Activated CD8-positive, alpha-beta T cell treated with anti-CD3 and anti-CD28 coated beads, Interleukin-2, amount 10 ng/mL, durations not matched to agents 7 days and 5 days (primary cell): ENCODE data around the gene EPC1. TPM values are rescaled to one million over a fixed set of nuclear protein-coding genes. Genes with fewer than 3 reads are reported as not detected.
"Not testable (repeated sequence)": the region's sequence is repeated elsewhere in the genome, so short reads cannot be mapped to it uniquely, and the experiment has no call there.

Source experiments
- ATAC-seq: fragments of 150-1000 bp; cut with Tn5 transposase; one replicate; pipeline ENCODE4 v1.10.0; 2021; ENCODE audit warnings: moderate library complexity
- CTCF ChIA-PET: fragments of 350-600 bp; sonication (Branson Sonifier 250); formaldehyde crosslinking; loops from one replicate; lab custom pipeline; 2021; ENCODE audit warnings: antibody characterized with exemption; lab: Charles Lee
- POLR2A ChIA-PET: fragments of 350-600 bp; sonication (Branson Sonifier 250); formaldehyde crosslinking; loops from one replicate; lab custom pipeline; 2021; ENCODE audit warnings: antibody characterized with exemption; lab: Charles Lee
- DNase-seq: peaks from one replicate; pipeline ENCODE4 v3.0.0-alpha.2; 2020
- H3K27ac Mint-ChIP-seq: one replicate; pipeline ENCODE4 v1.8.0; 2021; ENCODE audit warnings: mild to moderate bottlenecking, mixed read lengths
- H3K27me3 Mint-ChIP-seq: one replicate; pipeline ENCODE4 v1.8.0; 2021; ENCODE audit warnings: low read depth, mixed read lengths
- H3K36me3 Mint-ChIP-seq: one replicate; pipeline ENCODE4 v1.8.0; 2021; ENCODE audit warnings: low read depth, mixed read lengths
- H3K4me1 Mint-ChIP-seq: one replicate; pipeline ENCODE4 v1.8.0; 2021; ENCODE audit warnings: low read depth, mixed read lengths
- H3K4me3 Mint-ChIP-seq: one replicate; pipeline ENCODE4 v1.8.0; 2021; ENCODE audit warnings: mild to moderate bottlenecking, mixed read lengths
- H3K9me3 Mint-ChIP-seq: one replicate; pipeline ENCODE4 v1.8.0; 2022; ENCODE audit warnings: mixed read lengths; ENCODE audit not compliant: insufficient read depth
- total RNA-seq, 2 experiments: library from RNA; stranded (reverse); gene quantifications; one replicate each; pipeline ENCODE4 v1.2.3, GENCODE V29; 2021

The EPC1 gene
- total RNA-seq, 2 experiments from 2014 or later = 40.9 to 43.5 TPM

DNA sequence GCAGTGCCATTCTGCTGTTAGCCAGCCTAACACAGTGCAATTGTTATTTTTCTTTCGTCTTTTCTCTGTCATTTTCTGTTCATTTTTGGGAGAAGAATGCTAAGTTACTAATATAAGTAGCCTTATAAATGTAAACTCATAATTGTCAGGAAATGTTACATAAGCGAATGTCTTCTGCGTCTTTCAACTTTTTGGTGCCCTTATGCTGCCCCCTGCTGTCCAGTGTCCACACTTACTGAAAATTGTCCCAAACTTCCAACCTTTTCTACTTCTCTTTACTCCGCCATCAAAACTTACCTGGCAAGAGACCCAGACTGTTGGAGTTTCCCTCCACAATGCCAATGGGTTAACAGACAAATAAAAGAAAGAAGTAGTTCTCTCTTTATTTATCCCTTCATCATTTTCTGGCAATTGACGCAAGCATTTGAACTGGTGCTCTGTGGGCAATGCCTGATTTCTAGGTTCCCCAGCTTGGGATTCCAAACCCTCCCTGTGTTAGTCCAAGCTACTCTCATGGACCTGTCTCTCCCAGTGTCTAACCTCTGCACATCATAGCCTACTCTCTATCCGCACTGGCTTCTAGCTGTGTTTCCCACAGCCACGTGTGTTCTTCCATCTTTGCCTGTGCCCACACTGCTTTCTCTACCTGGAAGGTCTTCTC lies 21.0 kb upstream of the EPC1 start:
- DNase-seq (peak; percentile 81), ATAC-seq (peak; percentile 50)
- Mint-ChIP-seq H3K4me3 (peak overlapping the region; percentile 31), H3K27me3 (no peaks in the 10 kb centered on the region), H3K27ac (peak overlapping the region; percentile 39), H3K4me1 (peaks cover 39% of the 10 kb centered on the region), H3K9me3 (no peaks in the 10 kb centered on the region), H3K36me3 (peaks cover 8% of the 10 kb centered on the region)
- POLR2A ChIA-PET = no interaction called here
- CTCF ChIA-PET = interaction anchor here (0.6 to 5.9 kb wide), 15 partner anchors 8 to 178 kb away, joined by 3 to 47 read pairs (median 4); no protein-coding TSS in a partner anchor

DNA sequence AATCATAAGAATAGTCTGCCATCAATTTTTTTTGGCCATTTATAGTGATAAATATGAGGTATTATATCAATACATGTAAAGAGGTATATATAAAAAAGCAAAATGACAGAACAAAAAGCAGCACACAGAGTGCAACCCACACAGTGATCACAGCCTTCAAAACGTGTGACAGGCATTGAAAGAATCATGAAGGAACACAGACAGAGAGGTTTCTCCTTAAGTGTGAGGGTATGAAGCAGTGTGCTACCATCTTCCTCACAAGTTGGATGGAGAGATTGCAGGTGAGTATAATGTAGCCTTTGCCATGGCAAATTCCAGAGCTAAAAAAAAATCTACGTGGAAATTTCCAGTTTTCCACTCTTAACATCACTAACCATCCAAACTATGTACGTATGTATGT lies 19.6 kb upstream of the EPC1 start:
- peak overlapping the region; percentile 5 for H3K27ac Mint-ChIP-seq
- ATAC-seq (no peak), DNase-seq (no peak)
- H3K36me3 Mint-ChIP-seq = peaks cover 4% of the 10 kb centered on the region
- H3K9me3 Mint-ChIP-seq = no peaks in the 10 kb centered on the region
- no peaks in the 10 kb centered on the region for H3K27me3 Mint-ChIP-seq
- peaks cover 46% of the 10 kb centered on the region for H3K4me1 Mint-ChIP-seq
- ChIA-PET CTCF (interaction anchor here (0.9 to 5.9 kb wide), 11 partner anchors 8 to 176 kb away, joined by 3 to 47 read pairs (median 6); no protein-coding TSS in a partner anchor), POLR2A (no interaction called here)
- peak overlapping the region; percentile 34 for H3K4me3 Mint-ChIP-seq

DNA sequence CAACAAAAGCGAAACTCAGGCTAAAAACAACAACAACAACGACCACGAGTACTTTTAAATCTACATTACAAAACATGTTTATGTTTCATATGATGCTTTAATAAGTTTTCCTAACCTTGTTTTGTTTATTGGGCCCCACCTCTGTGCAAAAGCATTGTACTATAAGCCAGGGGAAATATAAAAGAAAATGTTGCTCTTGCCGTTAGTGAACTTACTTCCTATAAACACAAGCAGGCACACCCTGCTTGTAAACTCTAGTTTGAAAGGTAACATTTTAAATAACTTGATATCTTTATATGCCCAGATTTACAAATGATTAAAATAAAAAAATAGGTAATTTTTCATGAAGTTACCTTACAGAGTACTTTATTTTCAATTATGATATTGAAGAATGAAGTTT lies 19.2 kb upstream of the EPC1 start:
- DNase-seq (no peak), ATAC-seq (no peak)
- Mint-ChIP-seq H3K27me3 (no peaks in the 10 kb centered on the region), H3K36me3 (peaks cover 3% of the 10 kb centered on the region), H3K4me3 (peak overlapping the region; percentile 34), H3K27ac (peak overlapping the region; percentile 43), H3K4me1 (peaks cover 49% of the 10 kb centered on the region), H3K9me3 (peaks cover under 1% of the 10 kb centered on the region)
- ChIA-PET POLR2A (no interaction called here), CTCF (interaction anchor here (1.0 to 5.9 kb wide), 4 partner anchors 9 to 176 kb away, joined by 3 to 47 read pairs (median 8); no protein-coding TSS in a partner anchor)

DNA sequence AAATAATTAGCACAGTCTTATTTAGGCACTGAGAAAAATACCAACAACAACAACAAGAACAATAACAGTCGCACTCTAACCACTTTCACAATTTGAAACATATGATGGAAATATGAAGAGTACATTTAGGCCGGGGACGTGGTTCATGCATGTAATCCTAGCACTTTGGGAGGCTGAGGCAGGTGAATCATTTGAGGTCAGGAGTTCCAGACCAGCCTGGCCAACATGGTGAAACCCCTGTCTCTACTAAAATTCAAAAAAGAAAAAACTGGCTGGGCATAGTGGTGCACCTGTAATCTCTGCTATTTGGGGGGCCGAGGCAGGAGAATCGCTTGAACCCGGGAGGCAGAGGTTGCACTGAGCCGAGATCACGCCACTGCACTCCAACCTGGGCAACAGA lies 18.4 kb upstream of the EPC1 start:
- ATAC-seq, H3K9me3 Mint-ChIP-seq, H3K36me3 Mint-ChIP-seq, CTCF ChIA-PET, H3K27ac Mint-ChIP-seq, H3K4me3 Mint-ChIP-seq, POLR2A ChIA-PET, H3K27me3 Mint-ChIP-seq, DNase-seq: not testable (repeated sequence)
- peaks cover 54% of the 10 kb centered on the region for H3K4me1 Mint-ChIP-seq

DNA sequence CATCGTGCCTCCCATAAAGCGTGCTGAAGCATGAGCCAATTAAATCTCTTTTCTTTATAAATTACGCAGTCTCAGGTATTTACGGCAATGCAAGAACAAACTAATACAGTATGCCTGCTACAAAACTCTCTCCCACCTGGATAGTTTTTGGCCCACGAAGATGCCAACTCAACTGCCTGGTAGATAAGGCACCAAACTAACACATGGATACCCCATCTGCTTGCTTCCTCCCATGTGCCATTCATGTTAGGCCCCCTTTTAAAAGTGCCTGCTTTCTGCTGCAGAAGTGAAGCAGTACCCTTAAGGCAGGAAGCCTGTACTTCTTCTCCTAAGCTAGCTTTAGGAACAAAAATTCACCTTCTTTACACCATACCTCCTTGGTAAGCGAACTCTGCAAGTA lies 15.6 kb upstream of the EPC1 start:
- Mint-ChIP-seq H3K36me3 (peaks cover 13% of the 10 kb centered on the region), H3K4me3 (no peak overlapping the region), H3K27me3 (no peaks in the 10 kb centered on the region), H3K4me1 (peaks cover 59% of the 10 kb centered on the region), H3K27ac (no peak overlapping the region), H3K9me3 (peaks cover 9% of the 10 kb centered on the region)
- ATAC-seq (no peak), DNase-seq (no peak)
- POLR2A ChIA-PET = no interaction called here
- CTCF ChIA-PET = interaction anchor here (0.9 to 1.9 kb wide), 5 partner anchors 9 to 83 kb away, joined by 3 to 6 read pairs (median 4); partner anchors contain the start of gene CCDC7

DNA sequence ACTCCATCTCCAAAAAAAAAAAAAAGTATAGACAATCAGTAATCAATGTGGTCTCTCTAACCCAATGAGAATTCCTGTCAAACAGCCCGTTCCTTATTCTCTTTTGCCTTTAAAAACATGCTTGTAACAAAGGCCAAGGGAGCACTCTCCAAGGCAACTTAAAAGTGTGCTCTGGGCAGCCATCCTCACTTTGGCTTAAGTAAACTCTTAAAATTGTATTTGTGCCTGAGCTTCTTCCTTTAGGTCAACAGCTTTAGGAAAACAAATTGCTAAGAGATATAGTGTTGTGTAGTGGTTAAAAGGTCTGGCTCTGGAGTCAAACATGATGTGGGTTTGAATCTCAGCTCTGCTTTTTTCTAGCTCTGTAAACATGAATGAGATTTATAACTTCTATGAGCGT lies 13.9 kb upstream of the EPC1 start:
- no peaks in the 10 kb centered on the region for H3K27me3 Mint-ChIP-seq
- H3K4me3 Mint-ChIP-seq = no peak overlapping the region
- DNase-seq = no peak
- ATAC-seq = no peak
- H3K4me1 Mint-ChIP-seq = peaks cover 67% of the 10 kb centered on the region
- CTCF ChIA-PET = interaction anchor here (0.8 to 3.2 kb wide), 9 partner anchors 8 to 109 kb away, joined by 3 to 11 read pairs (median 4); partner anchors contain the start of gene EPC1
- no peak overlapping the region for H3K27ac Mint-ChIP-seq
- POLR2A ChIA-PET = interaction anchor here (1.2 to 1.7 kb wide), 3 partner anchors 12 to 15 kb away, joined by 3 to 5 read pairs (median 5); partner anchors contain the start of gene EPC1
- H3K9me3 Mint-ChIP-seq = peaks cover 9% of the 10 kb centered on the region
- H3K36me3 Mint-ChIP-seq = peaks cover 17% of the 10 kb centered on the region

DNA sequence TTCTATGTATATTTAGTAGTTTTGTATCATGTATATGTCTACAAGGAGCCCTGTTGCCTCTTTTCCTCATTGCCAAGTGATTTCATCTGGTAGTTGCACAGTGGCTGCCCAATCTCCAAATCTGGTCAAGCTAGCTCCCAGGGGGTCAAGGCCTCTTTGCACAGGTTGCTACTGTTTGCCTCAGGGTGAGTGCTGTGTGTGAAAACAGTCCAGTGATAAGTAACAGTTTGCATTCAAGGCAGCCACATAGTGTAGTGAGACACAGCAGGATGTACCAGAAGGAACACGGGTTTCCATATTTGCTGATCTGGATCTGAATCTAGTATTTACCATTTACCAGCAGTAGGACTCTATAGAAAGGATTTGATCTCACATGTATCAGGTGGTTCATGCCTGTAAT lies 13.3 kb upstream of the EPC1 start:
- DNase-seq (no peak), ATAC-seq (no peak)
- POLR2A ChIA-PET = no interaction called here
- peaks cover 66% of the 10 kb centered on the region for H3K4me1 Mint-ChIP-seq
- peaks cover 19% of the 10 kb centered on the region for H3K36me3 Mint-ChIP-seq
- H3K27ac Mint-ChIP-seq = no peak overlapping the region
- CTCF ChIA-PET = interaction anchor here (1.3 to 3.2 kb wide), 4 partner anchors 12 to 103 kb away, joined by 4 to 11 read pairs (median 6); partner anchors contain the start of gene EPC1
- no peaks in the 10 kb centered on the region for H3K27me3 Mint-ChIP-seq
- peaks cover 9% of the 10 kb centered on the region for H3K9me3 Mint-ChIP-seq
- no peak overlapping the region for H3K4me3 Mint-ChIP-seq

DNA sequence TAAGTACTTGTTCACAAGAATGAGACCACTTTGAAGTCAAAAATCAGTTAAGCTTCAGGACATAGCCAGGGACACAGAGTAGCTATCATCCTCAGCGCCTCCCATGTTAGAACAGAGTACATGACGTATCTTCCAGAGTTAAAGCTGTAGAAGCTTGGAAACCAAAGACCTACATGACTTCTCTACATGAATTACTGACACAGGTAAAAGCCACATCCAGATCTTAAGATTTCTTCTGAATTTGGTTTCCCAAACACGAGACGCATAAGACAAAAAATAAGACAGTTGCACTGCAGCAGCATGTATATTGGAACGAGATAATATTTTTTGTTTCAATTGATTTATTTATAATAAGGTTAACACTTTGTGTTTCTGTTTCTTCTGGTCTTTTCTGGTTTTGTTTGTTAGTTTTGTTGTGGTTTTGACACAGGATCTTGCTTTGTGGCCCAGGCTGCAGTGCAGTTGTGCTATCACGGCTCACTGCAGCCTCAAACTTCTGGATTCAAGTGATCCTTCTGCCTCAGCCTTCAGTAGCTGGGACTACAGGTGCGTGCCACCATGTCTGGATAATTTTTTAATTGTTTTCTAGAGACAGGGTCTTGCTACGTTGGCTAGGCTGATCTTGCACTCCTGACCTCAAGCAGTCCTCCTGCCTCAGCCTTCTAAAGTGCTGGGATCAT lies 10.2 kb upstream of the EPC1 start:
- CTCF ChIA-PET = interaction anchor here (0.8 to 1.6 kb wide), 9 partner anchors 9 to 102 kb away, joined by 3 to 7 read pairs (median 4); no protein-coding TSS in a partner anchor
- DNase-seq = peak; percentile 63
- Mint-ChIP-seq H3K4me1 (peaks cover 72% of the 10 kb centered on the region), H3K27me3 (no peaks in the 10 kb centered on the region), H3K4me3 (peak overlapping the region; percentile 64), H3K36me3 (peaks cover 31% of the 10 kb centered on the region), H3K27ac (peak overlapping the region; percentile 94), H3K9me3 (peaks cover 14% of the 10 kb centered on the region)
- ATAC-seq = peak; percentile 78
- POLR2A ChIA-PET = interaction anchor here (0.7 to 2.1 kb wide), 3 partner anchors 10 to 19 kb away, joined by 3 to 22 read pairs (median 6); partner anchors contain the start of gene EPC1

DNA sequence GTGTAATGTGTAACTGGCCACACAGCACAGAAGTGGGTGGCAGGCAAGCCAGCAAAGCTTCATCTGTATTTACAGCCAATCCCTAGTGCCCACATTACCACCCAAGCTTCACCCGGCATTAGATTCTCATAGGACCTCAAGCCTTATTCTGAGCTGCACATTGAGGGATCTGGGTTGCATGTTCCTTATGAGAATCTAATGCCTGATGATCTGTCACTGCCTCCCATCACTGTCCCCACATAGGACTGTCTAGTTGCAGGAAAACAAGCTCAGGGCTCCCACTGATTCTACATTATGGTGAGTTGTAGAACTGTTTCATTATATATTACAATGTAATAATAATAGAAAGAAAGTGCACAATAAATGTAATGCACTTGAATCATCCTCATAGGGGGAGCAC lies 7.7 kb upstream of the EPC1 start:
- peaks cover 67% of the 10 kb centered on the region for H3K4me1 Mint-ChIP-seq
- H3K27ac Mint-ChIP-seq, H3K4me3 Mint-ChIP-seq, ATAC-seq, DNase-seq, H3K27me3 Mint-ChIP-seq, H3K9me3 Mint-ChIP-seq: not testable (repeated sequence)
- ChIA-PET CTCF (interaction anchor here (1.1 to 1.5 kb wide), 2 partner anchors 12 to 98 kb away, joined by 4 read pairs; no protein-coding TSS in a partner anchor), POLR2A (interaction anchor here (1.8 kb wide), 1 partner anchor 24 kb away, joined by 7 read pairs; no protein-coding TSS in a partner anchor)
- peaks cover 25% of the 10 kb centered on the region for H3K36me3 Mint-ChIP-seq

DNA sequence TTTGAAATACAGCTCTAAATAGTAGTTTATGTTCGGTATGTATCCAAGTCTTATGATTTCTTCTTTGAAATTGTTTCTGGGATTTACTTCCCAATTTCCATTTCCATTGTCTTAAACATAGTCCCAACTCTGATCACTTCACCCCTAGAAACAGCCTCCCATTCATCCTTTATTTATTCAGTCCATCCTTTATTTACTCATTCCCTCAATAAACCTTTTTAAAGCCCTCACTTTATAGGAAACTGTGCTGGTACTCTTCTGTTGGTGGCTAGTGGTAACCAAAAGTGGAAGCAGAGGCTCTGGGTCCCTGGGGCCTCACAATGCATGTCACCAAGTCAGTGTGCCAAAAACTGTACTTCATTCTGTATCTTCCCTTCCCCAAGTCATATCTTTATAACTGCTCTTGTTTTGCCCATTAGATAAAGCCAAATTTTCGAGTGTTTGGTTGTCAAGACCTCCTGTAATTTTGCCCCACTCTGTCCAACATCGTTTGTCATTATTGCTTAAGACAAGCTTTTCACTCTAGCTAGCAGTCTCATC lies 3.9 kb upstream of the EPC1 start:
- H3K27me3 Mint-ChIP-seq = no peaks in the 10 kb centered on the region
- peak overlapping the region; percentile 50 for H3K27ac Mint-ChIP-seq
- no peak for DNase-seq
- POLR2A ChIA-PET = interaction anchor here (3.0 kb wide), 1 partner anchor 28 kb away, joined by 13 read pairs; no protein-coding TSS in a partner anchor
- ATAC-seq = no peak
- CTCF ChIA-PET = interaction anchor here (1.5 to 1.6 kb wide), 2 partner anchors 13 to 20 kb away, joined by 3 to 4 read pairs; no protein-coding TSS in a partner anchor
- H3K4me3 Mint-ChIP-seq = no peak overlapping the region
- H3K4me1 Mint-ChIP-seq = peaks cover 59% of the 10 kb centered on the region
- H3K9me3 Mint-ChIP-seq = peaks cover 5% of the 10 kb centered on the region
- peaks cover 30% of the 10 kb centered on the region for H3K36me3 Mint-ChIP-seq
